H9 (cell line): ENCODE data around the gene GPC6. TPM values are rescaled to one million over a fixed set of nuclear protein-coding genes. Genes with fewer than 3 reads are reported as not detected.
A peak's percentile ranks its signal among the peaks of the same experiment; 100 is the strongest.

Experiments used
- DNase-seq: peaks from one replicate; pipeline ENCODE4 v3.0.0-alpha.2; 2017
- H2AFZ ChIP-seq: one replicate; pipeline ENCODE4 v1.6.1; 2013; ENCODE audit warnings: mild to moderate bottlenecking, low read length, control low read depth, moderate library complexity
- H2AK5ac ChIP-seq: 2 replicates; pipeline ENCODE4 v1.6.1; 2013; ENCODE audit warnings: low read length, control low read depth, mixed read lengths; ENCODE audit not compliant: insufficient read length
- H2BK120ac ChIP-seq: one replicate; pipeline ENCODE4 v1.6.1; 2013; ENCODE audit warnings: low read depth, mild to moderate bottlenecking, low read length, control low read depth, inconsistent platforms; ENCODE audit not compliant: poor library complexity, severe bottlenecking
- H2BK12ac ChIP-seq: 2 replicates; pipeline ENCODE4 v1.6.1; 2013; ENCODE audit warnings: low read length, control low read depth, mixed read lengths, low read depth; ENCODE audit not compliant: insufficient read length
- H2BK15ac ChIP-seq: 2 replicates; pipeline ENCODE4 v1.6.1; 2013; ENCODE audit warnings: low read depth, low read length, control low read depth
- H2BK20ac ChIP-seq: one replicate; pipeline ENCODE4 v1.6.1; 2013; ENCODE audit warnings: low read depth, mild to moderate bottlenecking, low read length, control low read depth, inconsistent platforms; ENCODE audit not compliant: poor library complexity, severe bottlenecking
- H2BK5ac ChIP-seq: 2 replicates; pipeline ENCODE4 v1.6.1; 2013; ENCODE audit warnings: low read length, control low read depth, mixed read lengths; ENCODE audit not compliant: insufficient read length
- H3K14ac ChIP-seq: 2 replicates; pipeline ENCODE4 v1.6.1; 2013; ENCODE audit warnings: low read length, control low read depth; ENCODE audit not compliant: insufficient read depth
- H3K18ac ChIP-seq: 2 replicates; pipeline ENCODE4 v1.6.1; 2013; ENCODE audit warnings: low read depth, mild to moderate bottlenecking, mixed read lengths, low read length, control low read depth; ENCODE audit not compliant: insufficient read length
- H3K23ac ChIP-seq: 2 replicates; pipeline ENCODE4 v1.6.1; 2013; ENCODE audit warnings: low read length, control low read depth, mixed read lengths, low read depth; ENCODE audit not compliant: insufficient read length
- H3K23me2 ChIP-seq: 2 replicates; pipeline ENCODE4 v1.6.1; 2013; ENCODE audit warnings: low read depth, mild to moderate bottlenecking, mixed read lengths, low read length, control low read depth; ENCODE audit not compliant: insufficient read length, poor library complexity, severe bottlenecking
- H3K27ac ChIP-seq: 2 replicates; pipeline ENCODE4 v1.5.1; 2013; ENCODE audit warnings: low read length, control low read depth, mixed read lengths, low read depth; ENCODE audit not compliant: insufficient read length
- H3K27me3 ChIP-seq: 2 replicates; pipeline ENCODE4 v1.6.1; 2013; ENCODE audit warnings: low read length, control low read depth, inconsistent platforms; ENCODE audit not compliant: insufficient read depth
- H3K4ac ChIP-seq: 2 replicates; pipeline ENCODE4 v1.6.1; 2013; ENCODE audit warnings: low read depth, mild to moderate bottlenecking, control low read depth, inconsistent platforms, low read length, moderate library complexity
- H3K4me1 ChIP-seq: 2 replicates; pipeline ENCODE4 v1.6.1; 2013; ENCODE audit warnings: low read length, control low read depth, inconsistent platforms; ENCODE audit not compliant: insufficient read depth
- H3K4me2 ChIP-seq: 2 replicates; pipeline ENCODE4 v1.6.1; 2013; ENCODE audit warnings: low read length, control low read depth, mixed read lengths; ENCODE audit not compliant: insufficient read length, insufficient read depth
- H3K56ac ChIP-seq: 2 replicates; pipeline ENCODE4 v1.6.1; 2013; ENCODE audit warnings: low read depth, mild to moderate bottlenecking, mixed read lengths, low read length, control low read depth; ENCODE audit not compliant: insufficient read length
- H3K79me1 ChIP-seq: 2 replicates; pipeline ENCODE4 v1.6.1; 2013; ENCODE audit warnings: low read depth, mild to moderate bottlenecking, moderate library complexity, low read length, control low read depth, inconsistent platforms; ENCODE audit not compliant: insufficient read depth, poor library complexity, severe bottlenecking
- H3K79me2 ChIP-seq: 2 replicates; pipeline ENCODE4 v1.6.1; 2013; ENCODE audit warnings: low read length, control low read depth, inconsistent platforms; ENCODE audit not compliant: insufficient read depth
- H3K9ac ChIP-seq: 2 replicates; pipeline ENCODE4 v1.6.1; 2013; ENCODE audit warnings: low read length, control low read depth, mixed read lengths; ENCODE audit not compliant: insufficient read length; ENCODE audit errors: extremely low read depth
- H3K9me3 ChIP-seq: one replicate; pipeline ENCODE4 v1.6.1; 2013; ENCODE audit warnings: low read depth, low read length, inconsistent platforms; ENCODE audit not compliant: control insufficient read depth
- H3T11ph ChIP-seq: one replicate; pipeline ENCODE4 v1.6.1; 2013; ENCODE audit warnings: mild to moderate bottlenecking, low read length, control low read depth, inconsistent platforms
- H4K20me1 ChIP-seq: one replicate; pipeline ENCODE4 v1.6.1; 2013; ENCODE audit not compliant: control insufficient read depth, insufficient read length, insufficient read depth
- H4K5ac ChIP-seq: 2 replicates; pipeline ENCODE4 v1.6.1; 2013; ENCODE audit warnings: low read depth, mild to moderate bottlenecking, mixed read lengths, low read length, control low read depth; ENCODE audit not compliant: insufficient read length
- H4K8ac ChIP-seq: replicated peaks from 2 replicates; pipeline ENCODE4 v1.6.1; 2013; ENCODE audit warnings: low read length, control low read depth, mixed read lengths, low read depth; ENCODE audit not compliant: insufficient read length
- H4K91ac ChIP-seq: 2 replicates; pipeline ENCODE4 v1.6.1; 2013; ENCODE audit warnings: low read depth, mild to moderate bottlenecking, moderate library complexity, mixed read lengths, low read length, control low read depth; ENCODE audit not compliant: insufficient read length
- H3K27ac Mint-ChIP-seq, 3 experiments: 2 replicates in 2 of 3; 3 replicates in 1 of 3; pipeline ENCODE4 v1.8.0; 2020 to 2021; ENCODE audit warnings: mixed read lengths in 3 of 3, mild to moderate bottlenecking in 1 of 3, moderate library complexity in 1 of 3
- H3K27me3 Mint-ChIP-seq: 2 replicates; pipeline ENCODE4 v1.8.0; 2021; ENCODE audit warnings: low read depth, mild to moderate bottlenecking, moderate library complexity, mixed read lengths
- H3K36me3 Mint-ChIP-seq, 3 experiments: 2 replicates in 2 of 3; 3 replicates in 1 of 3; pipeline ENCODE4 v1.8.0; 2020 to 2021; ENCODE audit warnings: low read depth in 3 of 3, mixed read lengths in 3 of 3; ENCODE audit not compliant: insufficient read depth in 1 of 3
- H3K4me1 Mint-ChIP-seq, 2 experiments: 2 replicates each; pipeline ENCODE4 v1.8.0; 2020; ENCODE audit warnings: mixed read lengths in 2 of 2
- H3K4me3 Mint-ChIP-seq, 2 experiments: 2 replicates in 1 of 2; 3 replicates in 1 of 2; pipeline ENCODE4 v1.8.0; 2020 to 2021; ENCODE audit warnings: mild to moderate bottlenecking in 2 of 2, mixed read lengths in 2 of 2, moderate library complexity in 1 of 2
- H3K9me3 Mint-ChIP-seq, 2 experiments: 2 replicates in 1 of 2; 3 replicates in 1 of 2; pipeline ENCODE4 v1.8.0; 2020; ENCODE audit warnings: mild to moderate bottlenecking in 2 of 2, mixed read lengths in 2 of 2, moderate library complexity in 1 of 2
- CTCF ChIP-seq: fragments of 200-600 bp; sonication (generic); conservative IDR thresholded peaks from 3 replicates; pipeline ENCODE4 v1.8.0; 2021; ENCODE audit warnings: antibody characterized with exemption, mild to moderate bottlenecking
- WGBS: extraction: QIAGEN DNeasy Blood & Tissue Kit; methylation state at CpG from one replicate; pipeline ENCODE4 v1.1.7; 2013; ENCODE audit warnings: missing lambda C conversion rate, low lambda C conversion rate, mixed read lengths; ENCODE audit not compliant: insufficient read length; ENCODE audit errors: extremely low coverage; 5-methylcytosine and 5-hydroxymethylcytosine counted together
- total RNA-seq: library from RNA; stranded (reverse); gene quantifications from 2 replicates; pipeline ENCODE4 v1.2.1, GENCODE V29; 2021

The GPC6 gene
- total RNA-seq, 1 experiment from 2014 or later, result 15.6 TPM

- no CpG with 5 or more reads among the region's 4 CpGs for WGBS
- no peak for TF ChIP-seq CTCF
- no peak overlapping the region for H3K23ac ChIP-seq
- no peak overlapping the region for H2BK15ac ChIP-seq
- H2BK5ac ChIP-seq, result peak overlapping the region; percentile 26
- no peak overlapping the region for H3T11ph ChIP-seq
- no peak overlapping the region for H3K27ac ChIP-seq
- no peaks in the 10 kb centered on the region for H3K23me2 ChIP-seq
- peaks cover 19% of the 10 kb centered on the region in 2 experiments for H3K4me1 Mint-ChIP-seq
- no peak overlapping the region for H2BK20ac ChIP-seq
- no peak for DNase-seq
- H3K4me3 Mint-ChIP-seq, result no peak overlapping the region
- H3K4me1 ChIP-seq, result no peaks in the 10 kb centered on the region
- no peak overlapping the region for H2BK12ac ChIP-seq
- no peak overlapping the region for H2AFZ ChIP-seq
- H4K20me1 ChIP-seq, result no peaks in the 10 kb centered on the region
- no peak overlapping the region for H4K91ac ChIP-seq
- no peaks in the 10 kb centered on the region for H3K79me1 ChIP-seq
- H3K18ac ChIP-seq, result no peak overlapping the region
- no peak overlapping the region for H3K4ac ChIP-seq
- no peaks in the 10 kb centered on the region for H3K9me3 ChIP-seq
- peak overlapping the region; percentile 32 to 87 (median 76); a peak in 3 of 7 replicates for H3K27ac Mint-ChIP-seq
- H4K5ac ChIP-seq, result no peak overlapping the region
- no peaks in the 10 kb centered on the region for H3K27me3 Mint-ChIP-seq
- no peak overlapping the region for H2AK5ac ChIP-seq
- no peak overlapping the region for H3K56ac ChIP-seq
- no peaks in the 10 kb centered on the region for H3K79me2 ChIP-seq
- H4K8ac ChIP-seq, result no peak overlapping the region
- H3K36me3 Mint-ChIP-seq, result 0 out of 7 replicates have a peak, but pooled peaks cover 0 to 4% (median 0%) of the 10 kb centered on the region in 3 experiments
- no peaks in the 10 kb centered on the region for H3K9me3 Mint-ChIP-seq
- H3K14ac ChIP-seq, result no peak overlapping the region
- no peaks in the 10 kb centered on the region for H3K27me3 ChIP-seq
- no peak overlapping the region for H3K4me2 ChIP-seq
- H3K9ac ChIP-seq, result no peak overlapping the region
- no peak overlapping the region for H2BK120ac ChIP-seq
Observed at GRCh38 chr13:93750676-93751075, 524.1 kb downstream of the GPC6 start.
